ENCODE data around the gene TOMM34. TPM values are rescaled to one million over a fixed set of nuclear protein-coding genes. Genes with fewer than 3 reads are reported as not detected.

The TOMM34 gene
- total RNA-seq, 1 experiment from 2014 or later: 90.6 TPM

DNA sequence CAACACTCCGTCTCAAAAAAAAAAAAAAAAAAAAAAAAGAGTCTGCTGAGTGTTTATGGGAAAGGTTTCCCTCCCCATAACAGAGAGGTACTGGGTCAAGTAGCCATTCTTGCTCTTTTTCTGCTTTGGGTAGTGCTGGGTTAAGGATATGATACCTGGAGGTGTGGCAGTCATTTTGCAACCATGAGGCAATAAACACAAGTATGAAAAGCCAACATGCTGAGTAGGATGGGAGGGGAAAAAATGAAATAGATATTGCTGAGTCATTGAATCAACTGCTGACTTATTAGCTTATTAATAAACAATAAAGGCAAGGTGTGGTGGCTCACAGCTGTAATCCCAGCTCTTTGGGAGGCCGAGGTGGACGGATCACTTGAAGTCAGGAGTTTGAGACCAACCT is 2.3 kb upstream of the TOMM34 start:
- DNase-seq (ENCODE audit: low read depth): no peak

DNA sequence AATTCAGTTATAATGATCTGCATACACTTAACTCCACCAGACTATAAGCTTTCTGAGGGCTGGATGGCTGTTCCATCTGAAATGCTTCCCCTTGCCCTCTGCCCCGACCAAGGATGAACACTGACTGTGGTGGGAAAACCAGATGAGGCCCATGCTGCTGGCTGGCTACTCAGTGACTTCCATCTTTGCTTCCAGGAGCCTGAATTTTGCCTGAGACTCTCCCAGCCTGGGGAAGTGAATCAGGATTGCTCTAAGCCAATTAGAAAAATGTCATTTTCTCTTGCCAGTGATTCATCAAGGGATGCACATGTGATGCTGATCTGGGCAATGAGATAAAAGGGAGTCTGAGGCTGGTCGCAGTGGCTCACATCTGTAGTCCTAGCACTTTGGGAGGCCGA is 1.7 kb upstream of the TOMM34 start:
- DNase-seq (ENCODE audit: low read depth): peak; percentile 86

DNA sequence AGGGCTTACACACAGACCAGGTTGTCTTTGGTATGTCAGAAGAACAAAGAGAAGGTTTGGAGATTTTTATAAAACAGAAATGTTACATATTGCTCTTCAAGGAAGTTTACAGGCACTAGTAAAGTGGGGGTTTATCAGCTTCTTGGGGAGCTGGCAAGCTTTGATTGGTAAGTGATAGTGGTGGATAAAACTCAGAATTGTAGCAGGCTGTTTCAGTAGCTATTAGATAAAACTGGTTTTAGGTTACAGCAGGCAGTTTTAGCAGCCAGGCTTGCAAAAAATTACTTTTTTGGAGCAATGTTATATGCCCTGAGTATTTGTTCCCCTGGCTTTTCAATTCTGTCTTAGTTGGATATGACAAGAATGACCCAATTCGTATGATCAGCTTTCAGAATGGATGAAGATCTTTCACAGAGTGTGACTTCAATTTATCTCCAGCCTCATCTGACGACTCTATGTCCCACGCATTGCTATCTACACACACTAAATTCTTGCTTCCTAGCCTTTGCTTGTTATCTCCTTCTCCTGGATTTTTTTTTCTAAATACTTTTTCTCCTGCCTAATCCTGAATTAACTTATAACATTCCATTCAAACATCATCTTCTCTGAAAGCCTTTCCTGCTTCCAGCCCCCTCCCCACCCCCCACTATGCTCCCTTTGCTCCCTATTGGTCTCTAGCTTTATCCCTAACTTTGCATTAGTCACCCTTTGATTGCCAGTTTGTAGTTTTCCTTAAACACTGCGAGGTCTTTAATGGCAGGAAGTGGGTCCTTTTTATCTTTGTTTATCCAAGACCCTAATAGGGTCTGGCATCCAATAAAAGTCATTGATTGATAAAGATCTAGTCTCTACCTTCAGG is 1.0 kb upstream of the TOMM34 start:
- peak; percentile 20 for DNase-seq (ENCODE audit: low read depth)

DNA sequence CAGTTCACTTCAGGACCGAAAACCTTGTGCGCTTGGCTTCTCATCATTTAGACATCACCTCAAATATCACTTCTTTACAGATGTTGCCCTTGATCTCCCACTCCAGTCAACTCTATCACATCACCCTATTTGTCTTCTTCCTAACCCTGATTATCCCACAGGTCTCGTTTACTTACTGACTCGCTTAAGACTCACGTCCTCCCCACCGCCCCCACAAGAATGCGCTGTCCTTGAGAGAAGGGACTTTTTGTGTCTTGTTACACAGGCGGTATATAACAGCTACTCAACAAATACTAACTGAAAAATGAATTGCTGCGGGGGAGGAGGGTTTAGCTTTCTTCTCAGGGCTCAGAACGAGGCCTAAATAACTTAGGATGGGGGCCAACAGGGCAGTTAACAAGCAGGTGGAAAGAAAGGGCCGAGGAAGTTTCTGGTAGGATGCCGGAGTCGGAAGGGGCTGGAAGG is 527 bp downstream of the TOMM34 start:
- peak; percentile 73 for DNase-seq (ENCODE audit: low read depth)

DNA sequence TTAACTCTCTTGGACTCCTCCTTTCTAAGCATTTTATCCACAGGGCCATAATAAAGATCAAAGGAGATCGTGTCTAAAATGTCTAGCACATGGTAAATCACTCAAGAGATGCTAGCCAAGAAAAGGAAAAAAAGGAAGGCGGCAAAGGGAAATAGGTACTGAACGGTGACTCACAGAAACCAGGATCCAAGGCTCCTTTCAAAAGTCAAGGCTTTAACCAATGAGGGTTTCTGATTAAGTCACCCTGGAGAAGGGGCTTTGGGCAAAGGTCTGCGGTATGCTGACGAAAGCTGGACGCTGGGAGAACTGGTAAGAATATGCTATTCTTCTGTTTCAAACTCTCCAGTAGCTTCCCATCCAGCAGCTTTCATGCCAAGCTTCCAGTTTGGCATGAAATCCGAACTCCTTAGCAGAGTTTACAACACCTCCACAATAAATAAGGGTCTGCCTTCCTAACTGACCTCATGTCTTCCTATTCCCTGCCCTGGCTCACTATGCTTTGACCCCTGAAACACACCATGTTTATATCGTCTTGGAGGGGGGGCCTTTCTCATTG is 1.0 kb downstream of the TOMM34 start:
- DNase-seq (ENCODE audit: low read depth): peak; percentile 47

DNA sequence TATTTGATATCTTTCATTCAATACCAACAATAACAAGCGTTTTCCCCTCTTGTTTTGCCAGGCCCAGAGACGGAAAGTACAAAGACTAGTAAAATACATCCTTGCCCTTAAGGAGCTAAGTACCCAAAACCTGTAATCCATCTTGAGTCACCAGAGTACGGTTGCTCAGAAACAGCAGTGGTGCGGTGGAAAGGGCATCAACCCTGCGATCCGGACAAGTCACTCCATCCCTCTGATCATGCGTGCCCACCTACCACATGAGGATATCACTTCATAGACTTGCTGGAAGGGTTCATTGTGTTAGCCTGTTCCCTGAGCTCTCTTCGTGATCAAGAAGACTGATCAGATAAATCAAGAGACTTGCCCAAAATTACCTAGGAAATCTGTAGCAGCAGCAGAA is 1.9 kb downstream of the TOMM34 start:
- DNase-seq (ENCODE audit: low read depth): no peak

DNA sequence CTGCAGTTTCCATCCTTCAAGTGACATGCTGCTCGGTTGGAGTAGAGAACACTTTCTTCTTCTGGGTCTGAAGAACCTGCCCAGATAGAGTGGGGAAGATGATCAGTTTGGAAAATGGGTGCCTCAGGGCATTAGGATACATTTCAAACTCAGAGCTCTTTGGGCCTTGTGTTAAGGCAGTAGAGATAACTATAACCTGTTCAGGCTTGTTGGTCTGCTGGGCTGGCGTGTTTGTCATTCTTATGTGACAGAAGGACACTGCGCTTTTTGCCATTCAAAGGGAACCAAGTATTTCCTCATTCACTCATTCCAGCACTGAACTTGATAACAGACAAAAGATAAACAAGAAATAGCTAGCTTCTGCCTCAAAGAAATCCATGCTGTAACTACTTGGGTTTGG is 3.8 kb downstream of the TOMM34 start:
- no peak for DNase-seq (ENCODE audit: low read depth)

DNA sequence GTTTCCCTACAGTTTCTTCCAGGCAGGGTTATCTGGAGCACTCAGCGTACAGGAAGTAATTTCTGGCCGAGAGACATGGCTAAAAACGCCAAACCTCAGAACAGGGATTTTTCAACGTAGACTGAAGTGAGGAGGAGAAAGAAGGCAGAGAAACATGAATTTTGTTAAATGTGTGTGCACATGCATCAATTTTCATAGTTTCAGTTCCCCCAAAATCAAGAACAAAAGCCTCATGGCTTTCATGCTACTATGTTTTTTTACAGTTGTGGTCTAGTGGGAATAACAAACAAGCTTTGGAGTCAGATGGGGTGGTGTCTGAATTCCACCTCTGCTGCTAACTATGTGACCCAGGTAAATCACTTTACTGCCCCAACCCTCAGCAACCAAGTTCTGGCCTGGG is 4.9 kb downstream of the TOMM34 start:
- no peak for DNase-seq (ENCODE audit: low read depth)

DNA sequence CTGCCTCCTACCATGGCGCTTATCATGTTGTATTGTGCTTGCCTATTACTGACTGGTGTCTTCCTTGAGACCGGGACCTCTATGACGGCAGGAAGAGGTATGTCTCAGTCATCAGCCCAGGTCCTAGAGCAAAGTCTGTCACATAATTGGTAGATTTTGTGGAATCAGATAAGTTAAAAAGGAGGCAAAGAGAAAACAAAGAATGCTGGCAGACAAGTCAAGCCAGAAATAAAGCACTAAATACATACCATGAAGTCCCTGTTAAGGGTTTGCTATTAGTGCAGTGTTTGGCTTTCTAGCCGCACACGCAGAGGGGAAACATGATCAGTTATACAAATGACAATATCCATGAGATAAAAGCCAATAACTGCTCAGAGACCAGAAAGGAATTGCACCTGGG is 6.0 kb downstream of the TOMM34 start:
- DNase-seq (ENCODE audit: low read depth): no peak

DNA sequence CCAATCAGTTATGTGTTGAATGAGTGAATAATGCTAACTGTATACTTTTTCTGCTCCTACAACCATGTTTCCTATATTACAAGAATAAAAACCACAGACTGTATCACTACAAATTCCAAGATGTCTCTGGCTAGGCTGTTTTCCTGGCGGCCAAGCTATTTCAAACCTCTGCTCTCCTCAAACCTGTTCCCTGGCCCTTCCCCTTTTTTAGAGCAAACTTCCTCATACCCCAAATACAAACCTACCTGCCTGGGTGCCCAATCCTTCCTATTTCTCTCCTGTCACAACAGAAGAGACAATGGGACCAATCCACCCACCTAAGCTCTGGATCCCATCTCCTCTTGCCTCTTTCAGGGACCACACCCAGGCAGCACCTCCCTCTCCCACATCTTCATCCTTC is 7.5 kb downstream of the TOMM34 start:
- no peak for DNase-seq (ENCODE audit: low read depth)

DNA sequence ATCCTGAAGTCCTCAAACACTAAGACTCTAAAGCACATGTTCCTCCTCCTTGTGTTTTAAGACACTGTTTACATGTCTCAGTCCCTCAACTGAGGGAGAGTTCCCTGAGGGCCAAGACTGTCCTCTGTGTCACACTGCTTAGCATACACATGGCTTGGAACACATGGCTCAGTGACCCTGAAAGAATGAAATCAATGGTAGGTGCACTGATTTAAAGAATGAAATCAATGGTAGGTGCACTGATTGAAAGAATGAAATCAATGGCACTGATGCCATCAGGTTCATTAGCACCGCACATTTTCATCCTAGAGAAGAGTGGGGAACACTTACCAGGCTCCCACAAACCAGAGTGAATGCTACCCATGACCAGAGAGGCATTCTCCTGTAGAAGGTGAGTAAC is 9.8 kb downstream of the TOMM34 start:
- DNase-seq (ENCODE audit: low read depth): no peak

DNA sequence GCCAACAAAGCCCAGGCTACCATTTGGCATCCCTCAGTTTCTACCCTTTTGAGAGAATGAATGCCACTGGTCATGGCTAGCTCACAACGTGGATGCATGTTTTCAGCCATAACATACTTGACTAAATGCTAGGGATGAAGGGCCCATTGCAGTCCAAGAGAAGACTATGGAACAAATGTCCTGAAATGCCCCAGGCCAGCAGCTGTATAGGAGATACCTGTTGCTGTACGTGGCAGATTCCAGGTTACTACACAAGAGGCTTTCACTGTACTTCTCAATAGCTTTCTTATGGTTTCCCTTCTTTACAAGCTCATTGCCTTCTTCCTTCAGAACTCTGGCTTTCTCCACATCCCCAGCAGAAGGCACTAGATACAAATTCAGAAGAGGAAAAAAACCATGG is 11.7 kb downstream of the TOMM34 start:
- no peak for DNase-seq (ENCODE audit: low read depth)

DNA sequence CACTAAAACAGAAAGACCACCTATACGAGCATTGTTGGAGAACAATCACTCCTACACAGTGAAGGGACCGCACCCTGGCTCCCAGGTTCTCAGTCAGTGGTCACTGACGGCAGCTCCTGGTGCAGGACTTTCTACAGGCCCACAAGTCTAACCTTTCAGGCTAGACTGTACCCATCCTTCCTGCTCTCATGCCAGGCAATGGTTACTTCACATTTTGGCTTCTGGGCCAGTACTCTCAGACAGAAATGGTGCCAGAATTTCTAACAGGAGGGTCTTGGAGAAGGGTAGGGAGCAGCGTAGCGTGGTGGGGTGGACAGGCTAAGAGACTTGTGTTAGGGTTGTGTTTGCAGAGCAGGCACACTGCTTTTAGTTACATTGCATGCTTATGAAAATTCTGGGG is 12.1 kb downstream of the TOMM34 start:
- no peak for DNase-seq (ENCODE audit: low read depth)

DNA sequence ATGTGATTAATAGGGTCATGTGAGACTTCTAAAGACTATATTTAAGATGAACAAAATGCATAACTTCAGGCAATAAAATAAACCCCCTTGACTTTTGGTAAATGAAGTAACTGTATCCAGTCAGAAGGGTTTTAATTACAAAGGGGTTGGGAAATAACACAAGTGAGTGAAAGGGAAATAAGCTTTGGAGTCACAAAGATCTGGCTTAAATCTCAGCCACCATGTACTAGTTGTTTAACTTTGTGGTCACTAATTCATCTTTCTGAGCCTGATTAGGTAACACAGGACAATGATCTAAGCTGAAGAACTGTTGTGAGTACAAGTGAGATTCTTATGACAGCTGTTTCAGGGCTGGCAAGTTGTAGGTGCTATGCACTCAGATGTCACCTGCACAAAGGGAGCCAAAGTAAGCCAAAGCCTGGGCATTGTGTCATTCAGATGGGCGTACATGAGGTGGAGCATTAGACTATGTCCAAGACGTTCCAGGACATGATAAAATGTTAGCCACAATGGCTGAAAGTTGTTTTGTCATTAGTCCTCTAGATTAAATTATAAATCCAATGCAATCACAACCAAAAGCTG is 13.8 kb downstream of the TOMM34 start:
- no peak for DNase-seq (ENCODE audit: low read depth)

DNA sequence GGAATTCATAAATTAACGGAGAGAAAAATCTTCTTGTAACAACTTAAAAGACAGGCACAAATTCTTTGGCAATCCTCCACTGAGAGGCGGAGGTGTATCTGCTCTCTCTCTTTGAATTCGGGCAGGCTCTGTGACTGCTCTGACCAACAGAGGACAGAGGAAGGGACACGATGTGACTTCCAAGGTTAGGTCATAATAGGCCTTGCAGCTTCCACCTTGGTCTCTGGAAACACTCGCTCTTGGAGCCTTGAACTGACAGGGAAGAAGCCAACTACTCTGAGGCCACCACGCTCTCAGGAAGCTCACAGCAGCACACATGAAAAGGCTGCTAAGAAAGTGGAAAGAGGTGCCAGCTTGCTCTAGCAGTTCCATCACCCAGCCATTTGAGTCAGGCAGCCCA is 14.9 kb downstream of the TOMM34 start:
- no peak for DNase-seq (ENCODE audit: low read depth)

DNA sequence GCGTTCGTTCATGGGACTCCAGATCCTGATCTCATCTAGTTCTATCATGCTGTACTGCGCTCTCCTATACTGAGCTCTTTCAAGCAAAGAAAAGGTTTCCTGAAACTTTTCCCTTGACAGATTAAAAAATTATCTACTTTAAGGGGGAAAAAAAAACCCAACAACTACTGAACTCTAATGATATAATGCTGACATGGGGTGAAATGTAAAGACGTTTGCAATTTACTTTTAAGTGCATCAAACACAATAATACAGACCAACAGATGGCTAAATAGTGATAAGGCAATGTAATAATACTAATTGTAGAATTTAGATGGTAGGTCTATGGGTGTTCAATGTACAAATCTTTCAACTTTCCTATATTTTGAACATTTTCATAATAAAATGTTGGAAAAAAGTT is 16.4 kb downstream of the TOMM34 start:
- no peak for DNase-seq (ENCODE audit: low read depth)

DNA sequence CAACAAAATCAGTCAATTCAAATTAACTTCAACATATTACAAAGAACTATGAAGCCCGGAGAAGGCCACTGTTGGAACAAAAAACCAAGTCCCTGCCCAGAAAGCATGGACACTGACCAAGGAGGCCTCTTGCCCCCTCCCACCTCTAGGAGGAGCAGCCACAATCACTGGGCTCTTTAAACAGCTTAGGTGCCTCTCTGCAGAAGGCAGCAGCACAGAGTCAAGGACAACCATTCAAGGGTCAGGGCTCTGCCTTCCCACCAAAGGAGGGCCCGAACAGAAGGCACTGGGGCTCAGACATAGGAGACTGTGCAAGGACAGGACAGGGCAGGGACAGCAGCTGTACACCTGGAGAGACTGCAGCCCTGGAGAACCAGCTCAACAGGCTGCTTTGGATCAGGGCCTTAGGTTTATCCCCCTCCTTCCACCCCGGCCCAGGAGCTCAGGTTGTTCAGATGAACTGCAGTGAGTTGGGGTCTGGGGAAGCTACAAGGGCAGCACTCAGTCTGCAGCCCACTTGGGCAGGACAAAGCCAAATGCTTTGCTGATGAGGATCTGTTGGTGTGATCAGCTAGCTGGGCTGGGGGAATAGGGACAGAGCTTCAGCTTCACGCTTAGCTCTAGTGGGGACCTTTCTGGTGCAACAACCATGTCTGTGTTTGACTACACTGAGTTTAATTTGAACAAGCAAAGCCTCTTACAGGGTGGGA is 17.8 kb downstream of the TOMM34 start:
- no peak for DNase-seq (ENCODE audit: low read depth)

DNA sequence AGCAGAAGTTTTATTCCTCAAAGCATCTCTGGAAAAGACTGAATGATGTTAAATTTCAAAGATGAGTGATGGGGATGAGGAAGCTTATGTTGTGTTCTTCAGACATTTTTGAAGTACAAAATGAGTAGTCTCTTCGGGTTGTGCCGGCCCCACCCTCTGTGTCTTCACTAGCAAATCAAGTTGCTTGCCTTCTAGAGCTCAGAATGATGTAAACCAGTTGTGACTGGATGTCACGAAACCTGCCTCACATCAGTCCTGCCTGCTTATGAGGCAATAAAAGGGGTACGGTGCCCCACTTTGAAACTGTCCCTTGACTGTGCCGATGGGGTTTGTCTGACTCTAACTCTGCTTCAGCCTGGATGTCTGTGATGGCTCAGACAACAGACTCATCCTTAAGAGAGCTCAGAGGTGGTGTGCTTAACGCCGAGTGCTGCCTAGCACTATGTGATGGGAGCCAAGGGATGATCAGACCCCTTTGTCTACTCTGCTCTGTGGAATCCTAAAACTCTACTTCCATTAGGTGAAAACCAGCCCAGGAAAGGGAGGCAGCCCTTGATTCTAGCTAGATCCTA is 19.0 kb downstream of the TOMM34 start:
- no peak for DNase-seq (ENCODE audit: low read depth)

DNA sequence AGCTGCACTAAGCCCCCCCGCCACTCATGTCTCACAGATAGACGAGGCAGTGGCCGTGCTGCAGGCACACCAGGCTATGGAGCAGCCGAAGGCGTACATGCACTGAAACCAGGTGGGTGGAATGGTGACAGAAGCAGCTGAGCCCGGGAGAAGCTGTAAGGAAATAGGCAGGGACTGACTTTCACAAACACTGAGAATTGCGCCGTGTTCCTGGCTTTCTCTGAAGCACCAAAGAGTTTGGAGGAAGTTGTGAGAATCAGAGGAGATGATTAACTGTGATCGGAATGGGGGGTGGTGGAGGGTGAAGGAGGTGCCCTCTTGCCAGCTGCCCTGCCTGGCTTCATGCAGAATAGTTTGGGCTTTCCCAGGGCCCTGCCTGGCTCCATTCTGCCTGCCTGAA is 21.6 kb downstream of the TOMM34 start:
- DNase-seq (ENCODE audit: low read depth): no peak

DNA sequence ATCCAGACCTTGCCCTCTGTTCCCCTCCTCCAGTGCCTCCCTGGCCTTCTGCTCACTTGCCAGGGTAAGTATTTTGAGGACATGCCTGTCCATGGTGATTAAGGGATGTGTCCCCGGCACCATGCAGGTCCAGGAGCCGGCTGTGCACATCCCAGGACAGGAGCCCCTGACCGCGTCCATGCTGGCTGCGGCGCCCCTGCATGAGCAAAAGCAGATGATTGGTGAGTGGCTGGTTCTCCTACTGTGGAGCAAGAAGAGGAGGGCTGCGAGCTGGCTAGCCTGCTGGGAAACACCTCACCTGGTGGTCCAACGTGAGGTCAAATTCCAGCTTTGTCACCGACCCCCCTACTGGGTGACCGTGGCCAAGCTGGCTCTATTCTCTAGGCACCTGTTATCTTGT is 23.7 kb downstream of the TOMM34 start:
- DNase-seq (ENCODE audit: low read depth): no peak

DNA sequence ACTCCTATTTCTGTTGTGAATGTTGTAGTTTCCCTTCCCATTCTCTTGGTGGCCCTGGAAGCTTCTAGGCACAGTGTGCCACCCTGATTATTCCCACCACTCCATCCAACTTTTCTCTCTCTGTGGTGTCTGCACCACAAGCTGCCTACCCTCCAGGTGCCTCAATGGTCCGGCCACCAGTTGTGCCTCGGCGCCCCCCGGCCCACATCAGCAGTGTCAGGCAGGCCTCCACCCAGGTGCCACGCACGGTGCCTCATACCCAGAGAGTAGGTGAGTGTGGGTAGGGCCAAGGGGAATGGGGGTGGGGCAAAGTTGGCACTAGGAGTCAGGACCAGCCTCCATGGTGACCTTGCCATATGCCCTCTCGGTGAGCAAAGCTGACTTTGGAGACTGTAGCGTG is 27.3 kb downstream of the TOMM34 start:
- DNase-seq (ENCODE audit: low read depth): no peak

DNA sequence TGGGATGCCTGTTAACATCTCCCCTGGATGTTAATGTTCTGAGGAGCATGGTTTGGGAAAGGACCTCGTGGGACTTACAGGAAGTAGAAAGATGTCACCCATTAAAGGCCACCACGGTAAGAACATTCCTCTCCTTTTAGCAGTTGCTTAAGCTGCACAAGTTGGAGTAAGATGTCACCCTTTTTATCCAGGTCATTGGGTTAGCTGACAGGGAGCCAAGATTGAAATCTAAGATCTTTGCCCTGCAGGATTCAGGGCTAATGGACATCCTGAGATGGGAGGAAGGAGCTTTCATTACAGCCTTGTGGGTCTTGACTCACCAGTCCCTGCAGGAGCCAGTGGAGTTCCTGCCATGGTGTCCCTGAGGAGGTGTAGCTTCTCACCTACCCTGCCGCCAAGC is 28.3 kb downstream of the TOMM34 start:
- peak; percentile 17 for DNase-seq (ENCODE audit: low read depth)
